OCI-LY7 (cell line): ENCODE measurements around the gene POU4F1. TPM values are rescaled to one million over a fixed set of nuclear protein-coding genes. Genes with fewer than 3 reads are reported as not detected.

ENCODE experiments used
- BruUV-seq: library from RNA; stranded (reverse); fragments of 400-500 nt; replicated peaks from 2 replicates; lab custom pipeline; 2021; lab: Mats Ljungman, UMichigan
- CTCF ChIA-PET: fragments of 300-600 bp; sonication (Branson Sonifier 250); formaldehyde crosslinking; loops from one replicate; lab custom pipeline; 2022; ENCODE audit warnings: antibody characterized with exemption; ENCODE audit not compliant: unreplicated experiment; lab: Charles Lee
- POLR2A ChIA-PET: fragments of 300-600 bp; sonication (Branson Sonifier 250); formaldehyde crosslinking; loops from one replicate; lab custom pipeline; 2022; ENCODE audit warnings: antibody characterized with exemption; lab: Charles Lee
- DNase-seq: peaks from one replicate; pipeline ENCODE4 v3.0.0-alpha.2; 2015; ENCODE audit warnings: low spot score
- H2AFZ ChIP-seq: fragments of 200-600 bp; sonication (generic), shearing (Covaris generic); 2 replicates; pipeline ENCODE4 v1.6.1; 2014; ENCODE audit warnings: mild to moderate bottlenecking, antibody characterized with exemption, low read length, moderate library complexity
- H3K27ac ChIP-seq: fragments of 200-600 bp; sonication (generic); 2 replicates; pipeline ENCODE4 v1.5.1; 2014; ENCODE audit warnings: mixed run types, low read depth, mild to moderate bottlenecking, moderate library complexity, low read length, inconsistent platforms; ENCODE audit not compliant: poor library complexity, severe bottlenecking
- H3K36me3 ChIP-seq: fragments of 200-600 bp; sonication (generic); 2 replicates; pipeline ENCODE4 v1.6.1; 2014; ENCODE audit warnings: mild to moderate bottlenecking, antibody characterized with exemption, low read length, moderate library complexity, mixed read lengths; ENCODE audit not compliant: insufficient read depth
- H3K4me1 ChIP-seq: fragments of 200-600 bp; sonication (generic); 2 replicates; pipeline ENCODE4 v1.5.1; 2014; ENCODE audit warnings: mild to moderate bottlenecking, low read length; ENCODE audit not compliant: insufficient read depth, poor library complexity, severe bottlenecking
- H3K4me2 ChIP-seq: fragments of 200-600 bp; sonication (generic); 2 replicates; pipeline ENCODE4 v1.6.1; 2014; ENCODE audit warnings: mild to moderate bottlenecking, low read length
- H3K4me3 ChIP-seq: fragments of 200-600 bp; sonication (generic); 2 replicates; pipeline ENCODE4 v1.5.1; 2014; ENCODE audit warnings: mild to moderate bottlenecking, low read depth, low read length; ENCODE audit not compliant: poor library complexity, severe bottlenecking
- H3K79me2 ChIP-seq: fragments of 200-600 bp; sonication (generic); 2 replicates; pipeline ENCODE4 v1.6.1; 2016; ENCODE audit warnings: low read depth, mild to moderate bottlenecking, low read length, moderate library complexity, mixed read lengths; ENCODE audit not compliant: insufficient read depth
- H3K9me2 ChIP-seq: fragments of 200-600 bp; sonication (generic); 2 replicates; pipeline ENCODE4 v1.6.1; 2016; ENCODE audit warnings: mild to moderate bottlenecking, low read length, mixed read lengths; ENCODE audit not compliant: insufficient read depth
- H3K9me3 ChIP-seq: fragments of 200-600 bp; sonication (generic); 2 replicates; pipeline ENCODE4 v1.6.1; 2014; ENCODE audit warnings: mild to moderate bottlenecking, mixed run types, low read length, mixed read lengths
- H4K20me1 ChIP-seq: fragments of 200-600 bp; sonication (generic); 2 replicates; pipeline ENCODE4 v1.6.1; 2014; ENCODE audit warnings: mild to moderate bottlenecking, antibody characterized with exemption, low read length, moderate library complexity, mixed read lengths; ENCODE audit not compliant: insufficient read depth
- CTCF ChIP-seq: fragments of 200-600 bp; sonication (generic); conservative IDR thresholded peaks from 2 replicates; pipeline ENCODE4 v1.5.1; 2014; ENCODE audit warnings: mild to moderate bottlenecking, antibody characterized with exemption, low read length, moderate library complexity, mixed read lengths
- EZH2phosphoT487 ChIP-seq: fragments of 200-600 bp; sonication (generic); IDR thresholded peaks from 2 replicates; pipeline ENCODE4 v1.6.1; 2018; ENCODE audit warnings: low read depth, borderline replicate concordance, mild to moderate bottlenecking, mixed run types, antibody characterized with exemption, low read length, moderate library complexity, mixed read lengths
- intact Hi-C: fragments of 100-400 bp; cut with micrococcal nuclease; formaldehyde crosslinking; loops from one replicate; pipeline ENCODE4 v1.10.0; 2022; ENCODE audit not compliant: unreplicated experiment
- total RNA-seq, 2 experiments: library from RNA; depleted of rRNA in 1 of 2; stranded (reverse); fragments of >200 nt in 1 of 2; shearing (Covaris generic) in 1 of 2; gene quantifications; 2 replicates each; pipeline ENCODE4 v1.2.3, GENCODE V29; 2014 to 2022

Gene POU4F1
- total RNA-seq, 2 experiments from 2014 or later, result 4.5 to 7.3 TPM

- intact Hi-C loops, result no loop called here
- H4K20me1 ChIP-seq, result peaks cover 25% of the 10 kb centered on the region; the same call in 1 of the 2 replicates
- CTCF ChIA-PET, result no interaction called here
Observed at GRCh38 chr13:78638216-78638615, 34.9 kb upstream of the POU4F1 start.

GRCh38 chr13:78636495-78636894, 33.1 kb upstream of the POU4F1 start:
- BruUV-seq, result no TSS peak
- Histone ChIP-seq H4K20me1 (peaks cover 25% of the 10 kb centered on the region), H3K4me2 (peak overlapping the region; percentile 25; the same call in 1 of the 2 replicates), H3K4me1 (peaks cover 27% of the 10 kb centered on the region), H3K4me3 (no peak overlapping the region), H3K79me2 (peaks cover 10% of the 10 kb centered on the region; the same call in 1 of the 2 replicates), H3K27ac (no peak overlapping the region), H2AFZ (no peak overlapping the region), H3K9me3 (no peaks in the 10 kb centered on the region), H3K36me3 (peaks cover 93% of the 10 kb centered on the region), H3K9me2 (no peaks in the 10 kb centered on the region)
- ChIA-PET CTCF (no interaction called here), POLR2A (interaction anchor here (0.7 to 2.3 kb wide), 4 partner anchors 7 to 532 kb away, joined by 3 to 8 read pairs (median 4); no protein-coding TSS in a partner anchor)
- TF ChIP-seq EZH2phosphoT487, result no peak
- no peak for TF ChIP-seq CTCF
- intact Hi-C loops, result no loop called here
- DNase-seq, result peak; percentile 13

More at GRCh38 chr13:78638216-78638615, 34.9 kb upstream of the POU4F1 start:
- Histone ChIP-seq H3K4me3 (no peak overlapping the region), H3K36me3 (peaks cover 93% of the 10 kb centered on the region), H3K79me2 (peaks cover 14% of the 10 kb centered on the region; the same call in 1 of the 2 replicates), H3K4me2 (no peak overlapping the region), H2AFZ (no peak overlapping the region), H3K9me3 (no peaks in the 10 kb centered on the region), H3K4me1 (peaks cover 27% of the 10 kb centered on the region), H3K9me2 (no peaks in the 10 kb centered on the region), H3K27ac (no peak overlapping the region)
- no TSS peak for BruUV-seq
- no peak for DNase-seq
- TF ChIP-seq EZH2phosphoT487 (no peak), CTCF (no peak)
- POLR2A ChIA-PET, result interaction anchor here (1.7 to 2.3 kb wide), 4 partner anchors 9 to 18 kb away, joined by 3 to 8 read pairs (median 4); no protein-coding TSS in a partner anchor

- BruUV-seq, result no TSS peak
- H3K9me2 ChIP-seq, result no peaks in the 10 kb centered on the region
- no peak overlapping the region for H3K4me2 ChIP-seq
- no peak overlapping the region for H3K4me3 ChIP-seq
- CTCF ChIA-PET, result interaction anchor here (0.7 kb wide), 1 partner anchor 16 kb away, joined by 3 read pairs; no protein-coding TSS in a partner anchor
- no peak for TF ChIP-seq EZH2phosphoT487
- TF ChIP-seq CTCF, result no peak
- no peaks in the 10 kb centered on the region; the same call in 1 of the 2 replicates for H3K79me2 ChIP-seq
- POLR2A ChIA-PET, result interaction anchor here (0.7 to 3.3 kb wide), 4 partner anchors 9 to 14 kb away, joined by 3 to 18 read pairs (median 3); no protein-coding TSS in a partner anchor
- no peak overlapping the region for H2AFZ ChIP-seq
- no peak for DNase-seq
- H3K4me1 ChIP-seq, result peaks cover 27% of the 10 kb centered on the region
- no peaks in the 10 kb centered on the region for H3K9me3 ChIP-seq
- intact Hi-C loops, result no loop called here
- no peak overlapping the region for H3K27ac ChIP-seq
- H4K20me1 ChIP-seq, result peaks cover 21% of the 10 kb centered on the region
- peaks cover 97% of the 10 kb centered on the region for H3K36me3 ChIP-seq
Observed at GRCh38 chr13:78632996-78633395, 29.6 kb upstream of the POU4F1 start.
